Smooth muscle cell (in vitro differentiated cells): Measurements from ENCODE around the gene VEPH1. TPM values are rescaled to one million over a fixed set of nuclear protein-coding genes. Genes with fewer than 3 reads are reported as not detected.

ENCODE experiments used
- DNase-seq: peaks from one replicate; lab custom pipeline; 2025; ENCODE audit not compliant: unreplicated experiment; lab: John Stamatoyannopoulos, UW
- H2AFZ ChIP-seq: fragments of 200-600 bp; sonication (generic); 2 replicates; pipeline ENCODE4 v1.6.0; 2016; ENCODE audit warnings: antibody characterized with exemption, low read depth, mild to moderate bottlenecking
- H3F3A ChIP-seq: fragments of 200-600 bp; sonication (generic); 2 replicates; pipeline ENCODE4 v1.6.0; 2017; ENCODE audit warnings: antibody characterized with exemption, low read depth
- H3K27ac ChIP-seq: fragments of 200-600 bp; sonication (generic); 2 replicates; pipeline ENCODE4 v1.5.1; 2016; ENCODE audit warnings: low read depth, mild to moderate bottlenecking
- H3K27me3 ChIP-seq: fragments of 200-600 bp; sonication (generic); 2 replicates; pipeline ENCODE4 v1.6.1; 2016; ENCODE audit warnings: low read depth, mild to moderate bottlenecking
- H3K36me3 ChIP-seq: fragments of 200-600 bp; sonication (generic); 2 replicates; pipeline ENCODE4 v1.5.1; 2016; ENCODE audit warnings: low read depth
- H3K4me1 ChIP-seq: fragments of 200-600 bp; sonication (generic); 2 replicates; pipeline ENCODE4 v1.5.1; 2016; ENCODE audit warnings: low read depth
- H3K4me2 ChIP-seq: fragments of 200-600 bp; sonication (generic); 2 replicates; pipeline ENCODE4 v1.6.0; 2016; ENCODE audit warnings: mild to moderate bottlenecking
- H3K4me3 ChIP-seq: fragments of 200-600 bp; sonication (generic); 2 replicates; pipeline ENCODE4 v1.5.1; 2016; ENCODE audit warnings: mild to moderate bottlenecking
- H3K79me2 ChIP-seq: fragments of 200-600 bp; sonication (generic); 2 replicates; pipeline ENCODE4 v1.6.0; 2016; ENCODE audit warnings: low read depth, mild to moderate bottlenecking
- H3K9ac ChIP-seq: fragments of 200-600 bp; sonication (generic); 2 replicates; pipeline ENCODE4 v1.6.0; 2016; ENCODE audit warnings: low read depth
- H3K9me3 ChIP-seq: fragments of 200-600 bp; sonication (generic); replicated peaks from 2 replicates; pipeline ENCODE4 v1.5.1; 2016; ENCODE audit warnings: low read depth
- H4K20me1 ChIP-seq: fragments of 200-600 bp; sonication (generic); 2 replicates; pipeline ENCODE4 v1.6.0; 2016; ENCODE audit warnings: low read depth
- CTCF ChIP-seq: fragments of 200-600 bp; sonication (generic); IDR thresholded peaks from 2 replicates; pipeline ENCODE4 v1.5.1; 2017; ENCODE audit warnings: borderline replicate concordance, mild to moderate bottlenecking, antibody characterized with exemption; ENCODE audit not compliant: insufficient read depth, poor library complexity, severe bottlenecking
- WGBS: methylation state at CpG from one replicate; pipeline ENCODE4 v1.1.7; 2016; ENCODE audit warnings: low lambda C conversion rate; 5-methylcytosine and 5-hydroxymethylcytosine counted together
- polyA plus RNA-seq: library from polyadenylated mRNA; unstranded; fragments of >200 nt; fragmentation: Nextera tagmentation; extraction: Ambion mirVana; gene quantifications from 2 replicates; pipeline ENCODE4 v1.2.1, GENCODE V29; 2016
- total RNA-seq: library from RNA; depleted of rRNA; stranded (reverse); fragments of >200 nt; gene quantifications from 2 replicates; pipeline ENCODE4 v1.2.3, GENCODE V29; 2014

Gene VEPH1
- total and polyA plus RNA-seq, 2 experiments from 2014 or later = 0.58 to 3.0 TPM

GRCh38 chr3:157323360-157323759, 179.9 kb downstream of the VEPH1 start:
- Histone ChIP-seq H3K79me2 (no peaks in the 10 kb centered on the region), H3K4me1 (no peaks in the 10 kb centered on the region), H3F3A (no peaks in the 10 kb centered on the region), H3K4me3 (no peak overlapping the region), H3K9me3 (no peaks in the 10 kb centered on the region), H3K4me2 (no peak overlapping the region), H3K27ac (no peak overlapping the region), H3K9ac (no peak overlapping the region), H4K20me1 (no peaks in the 10 kb centered on the region), H3K36me3 (no peaks in the 10 kb centered on the region), H3K27me3 (no peaks in the 10 kb centered on the region), H2AFZ (no peak overlapping the region)
- no peak for DNase-seq
- WGBS = 79% methylated on average over 2 of the region's 2 CpGs
- no peak for TF ChIP-seq CTCF

DNA sequence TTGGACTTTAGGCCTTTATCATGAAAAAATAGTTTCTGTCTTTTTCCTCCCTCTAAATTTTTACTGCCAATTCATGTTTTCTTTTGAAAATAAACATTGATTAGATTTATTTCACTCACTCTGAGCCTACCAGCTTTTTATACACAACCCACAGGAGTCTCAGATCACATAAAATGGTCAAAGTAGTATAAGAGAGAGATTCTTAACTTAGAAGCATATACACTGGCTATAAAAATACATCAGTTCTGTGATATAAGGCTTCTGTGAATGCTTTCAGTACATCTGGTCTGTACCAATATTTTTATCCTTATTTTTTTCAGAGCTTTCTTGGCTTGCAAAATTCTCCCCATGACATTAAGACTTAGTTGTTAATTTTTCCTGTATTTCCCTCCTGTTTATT, 183.5 kb downstream of the VEPH1 start:
- no peak overlapping the region for H2AFZ ChIP-seq
- H3K36me3 ChIP-seq = no peaks in the 10 kb centered on the region
- H3K79me2 ChIP-seq = no peaks in the 10 kb centered on the region
- H3K9me3 ChIP-seq = no peaks in the 10 kb centered on the region
- no peak overlapping the region for H3K9ac ChIP-seq
- no peak for TF ChIP-seq CTCF
- no peaks in the 10 kb centered on the region for H4K20me1 ChIP-seq
- DNase-seq = no peak
- no peak overlapping the region for H3K27ac ChIP-seq
- no peaks in the 10 kb centered on the region for H3K27me3 ChIP-seq
- no peak overlapping the region for H3K4me3 ChIP-seq
- H3K4me2 ChIP-seq = no peak overlapping the region
- H3K4me1 ChIP-seq = no peaks in the 10 kb centered on the region
- H3F3A ChIP-seq = no peaks in the 10 kb centered on the region

- no peak for DNase-seq
- no peaks in the 10 kb centered on the region for H3K27me3 ChIP-seq
- 87% methylated on average over 5 of the region's 5 CpGs for WGBS
- no peaks in the 10 kb centered on the region for H3K4me1 ChIP-seq
- no peaks in the 10 kb centered on the region for H3K36me3 ChIP-seq
- H3K4me3 ChIP-seq = no peak overlapping the region
- H3F3A ChIP-seq = no peaks in the 10 kb centered on the region
- no peaks in the 10 kb centered on the region for H3K9me3 ChIP-seq
- H3K79me2 ChIP-seq = no peaks in the 10 kb centered on the region
- no peak for TF ChIP-seq CTCF
- no peak overlapping the region for H2AFZ ChIP-seq
- H4K20me1 ChIP-seq = no peaks in the 10 kb centered on the region
- H3K4me2 ChIP-seq = no peak overlapping the region
- H3K27ac ChIP-seq = no peak overlapping the region
- no peak overlapping the region for H3K9ac ChIP-seq
Observed at GRCh38 chr3:157318639-157319288, 184.5 kb downstream of the VEPH1 start.

DNA sequence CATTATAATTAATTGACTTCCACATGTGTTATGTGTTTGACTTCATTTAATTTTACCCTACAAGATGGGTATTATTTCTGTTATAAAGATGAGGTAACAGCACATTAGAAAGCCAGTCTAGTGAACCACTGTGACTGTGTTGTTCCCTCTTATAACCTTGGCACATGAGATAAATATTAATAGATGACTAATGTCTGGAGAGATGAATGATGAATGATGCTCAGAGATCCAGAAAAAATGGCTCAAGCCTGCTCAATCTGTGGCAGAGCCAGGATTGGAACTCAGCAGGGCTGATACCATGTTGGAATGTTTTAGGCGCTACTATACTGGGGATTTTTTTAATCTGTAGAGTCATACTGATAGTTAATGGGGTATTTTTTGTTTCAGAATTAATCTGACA, 185.3 kb downstream of the VEPH1 start:
- Histone ChIP-seq H3F3A (no peaks in the 10 kb centered on the region), H3K4me1 (no peaks in the 10 kb centered on the region), H4K20me1 (no peaks in the 10 kb centered on the region), H3K9ac (no peak overlapping the region), H3K36me3 (no peaks in the 10 kb centered on the region), H3K9me3 (no peaks in the 10 kb centered on the region), H2AFZ (no peak overlapping the region), H3K4me3 (no peak overlapping the region), H3K4me2 (no peak overlapping the region), H3K27ac (no peak overlapping the region), H3K27me3 (no peaks in the 10 kb centered on the region), H3K79me2 (no peaks in the 10 kb centered on the region)
- WGBS = 100% methylated on average over 1 of the region's 1 CpG
- no peak for DNase-seq
- no peak for TF ChIP-seq CTCF
